GM12875 (cell line): ENCODE results near the gene KIAA0753.

Experiments used
- H3K4me3 ChIP-seq: one replicate; pipeline ENCODE4 v1.5.1; 2011; ENCODE audit warnings: low read depth, low read length, control low read depth
- TF ChIP-seq, protein P1 (sequence below): IDR thresholded peaks from 2 replicates; pipeline ENCODE4 v1.5.1; 2011; ENCODE audit warnings: low read depth, mild to moderate bottlenecking, control low read depth, inconsistent platforms, low read length, moderate library complexity, borderline replicate concordance; ENCODE audit not compliant: insufficient read depth

KIAA0753 gene

GRCh38 chr17:6639586-6640535 is 650 bp downstream of the KIAA0753 start:
- TF ChIP-seq, protein P1, sequence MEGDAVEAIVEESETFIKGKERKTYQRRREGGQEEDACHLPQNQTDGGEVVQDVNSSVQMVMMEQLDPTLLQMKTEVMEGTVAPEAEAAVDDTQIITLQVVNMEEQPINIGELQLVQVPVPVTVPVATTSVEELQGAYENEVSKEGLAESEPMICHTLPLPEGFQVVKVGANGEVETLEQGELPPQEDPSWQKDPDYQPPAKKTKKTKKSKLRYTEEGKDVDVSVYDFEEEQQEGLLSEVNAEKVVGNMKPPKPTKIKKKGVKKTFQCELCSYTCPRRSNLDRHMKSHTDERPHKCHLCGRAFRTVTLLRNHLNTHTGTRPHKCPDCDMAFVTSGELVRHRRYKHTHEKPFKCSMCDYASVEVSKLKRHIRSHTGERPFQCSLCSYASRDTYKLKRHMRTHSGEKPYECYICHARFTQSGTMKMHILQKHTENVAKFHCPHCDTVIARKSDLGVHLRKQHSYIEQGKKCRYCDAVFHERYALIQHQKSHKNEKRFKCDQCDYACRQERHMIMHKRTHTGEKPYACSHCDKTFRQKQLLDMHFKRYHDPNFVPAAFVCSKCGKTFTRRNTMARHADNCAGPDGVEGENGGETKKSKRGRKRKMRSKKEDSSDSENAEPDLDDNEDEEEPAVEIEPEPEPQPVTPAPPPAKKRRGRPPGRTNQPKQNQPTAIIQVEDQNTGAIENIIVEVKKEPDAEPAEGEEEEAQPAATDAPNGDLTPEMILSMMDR, result no peak
- peak overlapping the region; percentile 69 for H3K4me3 ChIP-seq

GRCh38 chr17:6639014-6639585 is 1.4 kb downstream of the KIAA0753 start:
- TF ChIP-seq, protein P1, result no peak
- H3K4me3 ChIP-seq, result peak overlapping the region; percentile 69

DNA sequence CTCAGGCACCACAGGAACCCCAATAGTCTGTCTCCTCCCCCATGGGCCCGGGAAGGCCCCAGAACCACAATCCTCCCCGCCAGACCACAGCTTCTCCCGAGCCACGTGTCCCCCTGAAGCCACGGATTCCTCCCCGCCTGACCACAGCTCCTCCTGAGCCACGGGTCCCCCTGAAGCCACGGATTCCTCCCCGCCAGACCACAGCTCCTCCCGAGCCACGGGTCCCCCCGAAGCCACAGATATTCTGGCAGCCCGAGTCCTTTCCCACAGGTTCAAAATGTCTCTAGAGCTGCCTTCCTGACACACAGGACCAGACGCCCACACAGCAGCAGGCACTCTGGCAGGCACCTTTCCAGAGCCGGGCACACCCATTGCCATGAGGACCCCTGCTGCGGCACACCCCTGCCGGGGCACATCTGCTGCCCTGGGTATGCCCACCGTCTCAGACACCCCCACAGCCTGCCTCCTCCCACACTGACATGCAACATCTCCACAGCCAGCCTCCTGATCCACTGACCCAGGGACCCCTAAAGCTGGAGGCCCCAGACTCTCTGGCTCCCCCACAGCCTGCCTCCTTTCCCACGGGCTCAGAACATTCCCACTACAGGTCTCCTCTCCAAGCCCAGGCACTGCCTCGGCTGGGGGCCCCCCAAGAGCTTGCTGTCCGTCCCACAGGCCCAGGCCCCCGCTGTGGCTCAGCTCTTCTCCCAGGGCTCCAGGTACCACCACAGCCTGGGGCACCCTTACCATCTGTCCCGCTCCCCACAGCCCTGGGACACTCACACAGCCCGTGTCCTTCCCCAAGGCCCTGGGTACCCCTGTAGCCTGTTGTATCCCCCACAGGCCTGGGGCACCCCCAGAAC is 2.2 kb downstream of the KIAA0753 start:
- H3K4me3 ChIP-seq, result no peak overlapping the region
- TF ChIP-seq, protein P1, result no peak

GRCh38 chr17:6637458-6637840 is 3.1 kb downstream of the KIAA0753 start:
- TF ChIP-seq, protein P1, result no peak
- no peak overlapping the region for H3K4me3 ChIP-seq

- TF ChIP-seq, protein P1, result no peak
- H3K4me3 ChIP-seq, result no peak overlapping the region
These were observed 3.7 kb downstream of the KIAA0753 start for GRCh38 chr17:6636616-6637457.

DNA sequence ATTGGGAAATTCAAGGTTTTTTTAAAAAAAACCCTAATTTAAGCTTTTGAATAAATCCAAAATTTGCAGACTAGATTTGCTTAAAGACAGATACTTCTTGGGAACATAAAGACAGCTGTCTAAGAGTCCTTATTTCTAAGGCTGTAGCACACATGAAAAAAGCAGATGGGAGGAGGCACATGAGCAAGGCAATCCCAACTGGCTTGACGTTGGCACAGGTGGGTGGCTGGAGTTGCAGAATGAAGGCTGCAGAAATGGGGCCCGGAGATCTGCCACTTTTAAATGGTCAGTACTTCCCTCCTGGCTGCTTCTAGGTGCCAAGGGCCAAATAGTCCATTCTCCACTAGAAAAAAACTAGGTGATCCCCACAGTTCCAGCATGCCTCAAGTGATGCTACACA is 4.4 kb downstream of the KIAA0753 start:
- no peak overlapping the region for H3K4me3 ChIP-seq
- TF ChIP-seq, protein P1, result no peak
